ENCODE measurements around the gene GALNT10. TPM values are rescaled to one million over a fixed set of nuclear protein-coding genes. Genes with fewer than 3 reads are reported as not detected.
A peak's percentile ranks its signal among the peaks of the same experiment; 100 is the strongest.

GALNT10 gene
- polyA plus RNA-seq, 1 donor (not counting 4 experiments of a cell fraction or from before 2014, with no cell fraction given) = 17.9 TPM

DNA sequence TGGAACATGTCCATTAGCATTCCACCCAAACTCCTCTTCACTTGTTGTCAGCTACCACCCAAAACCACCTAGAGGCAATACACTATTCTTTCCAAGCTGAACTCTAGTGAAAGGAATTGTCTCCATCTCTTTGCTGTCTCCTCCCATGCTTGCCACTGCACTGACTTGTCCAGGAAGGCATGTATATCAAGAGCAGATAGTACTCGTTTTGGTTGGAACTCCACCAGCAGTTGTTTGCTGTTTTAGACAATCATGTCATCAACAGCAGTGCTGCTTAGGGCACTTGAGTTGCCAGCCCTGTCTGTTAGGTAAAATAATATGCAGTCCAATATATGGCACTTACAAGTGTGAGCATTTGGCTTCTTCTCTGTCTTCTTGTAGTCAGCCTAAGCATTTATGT is 175.3 kb downstream of the GALNT10 start:
- H3K4me1 ChIP-seq (ENCODE audit: control insufficient read depth, extremely low read depth, insufficient read depth, low read length) = peaks cover 56% of the 10 kb centered on the region
- dilution Hi-C loops (cut with MboI; ENCODE audit: extremely low pct_ligation_motif_present, low sequenced_read_pairs) = no loop called here
- H3K79me2 ChIP-seq (ENCODE audit: control insufficient read depth, insufficient read depth, low read length) = no peaks in the 10 kb centered on the region
- H3K27me3 ChIP-seq (ENCODE audit: control insufficient read depth, extremely low read depth, insufficient read depth, low read length) = no peaks in the 10 kb centered on the region
- no peak overlapping the region for H3K9ac ChIP-seq (ENCODE audit: control insufficient read depth, extremely low read depth, insufficient read depth, low read length)
- no peak overlapping the region for H3K4me3 ChIP-seq (ENCODE audit: control insufficient read depth in 2 of 3, extremely low read depth in 1 of 3, insufficient read depth in 2 of 3, low read depth in 1 of 3, low read length in 3 of 3)
- H3K9me1 ChIP-seq (ENCODE audit: control insufficient read depth, extremely low read depth, insufficient read depth, low read length) = no peaks in the 10 kb centered on the region
- H3K27ac ChIP-seq (ENCODE audit: control insufficient read depth, insufficient read depth, low read length) = no peak overlapping the region
- DNase-seq (ENCODE audit: low read depth, low spot score) (no peak), FAIRE-seq (peak; percentile 65)
- peak overlapping the region; percentile 20 for H3K4me2 ChIP-seq (ENCODE audit: control insufficient read depth, extremely low read depth, insufficient read depth, low read depth, low read length)
- no peak overlapping the region for H2AFZ ChIP-seq (ENCODE audit: control insufficient read depth, low read length)
- H3K36me3 ChIP-seq (ENCODE audit: control insufficient read depth in 2 of 2, extremely low read depth in 1 of 2, insufficient read depth in 2 of 2, low read length in 2 of 2) = no peaks in the 10 kb centered on the region
- no peak for TF ChIP-seq EZH2 (IDR thresholded peaks at IDR 0.05; ENCODE audit: low read length)
- TF ChIP-seq, protein P1, sequence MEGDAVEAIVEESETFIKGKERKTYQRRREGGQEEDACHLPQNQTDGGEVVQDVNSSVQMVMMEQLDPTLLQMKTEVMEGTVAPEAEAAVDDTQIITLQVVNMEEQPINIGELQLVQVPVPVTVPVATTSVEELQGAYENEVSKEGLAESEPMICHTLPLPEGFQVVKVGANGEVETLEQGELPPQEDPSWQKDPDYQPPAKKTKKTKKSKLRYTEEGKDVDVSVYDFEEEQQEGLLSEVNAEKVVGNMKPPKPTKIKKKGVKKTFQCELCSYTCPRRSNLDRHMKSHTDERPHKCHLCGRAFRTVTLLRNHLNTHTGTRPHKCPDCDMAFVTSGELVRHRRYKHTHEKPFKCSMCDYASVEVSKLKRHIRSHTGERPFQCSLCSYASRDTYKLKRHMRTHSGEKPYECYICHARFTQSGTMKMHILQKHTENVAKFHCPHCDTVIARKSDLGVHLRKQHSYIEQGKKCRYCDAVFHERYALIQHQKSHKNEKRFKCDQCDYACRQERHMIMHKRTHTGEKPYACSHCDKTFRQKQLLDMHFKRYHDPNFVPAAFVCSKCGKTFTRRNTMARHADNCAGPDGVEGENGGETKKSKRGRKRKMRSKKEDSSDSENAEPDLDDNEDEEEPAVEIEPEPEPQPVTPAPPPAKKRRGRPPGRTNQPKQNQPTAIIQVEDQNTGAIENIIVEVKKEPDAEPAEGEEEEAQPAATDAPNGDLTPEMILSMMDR (optimal IDR thresholded peaks at IDR 0.05 in 1 of 3, IDR thresholded peaks at IDR 0.05 in 1 of 3, conservative IDR thresholded peaks at IDR 0.05 in 1 of 3; ENCODE audit: extremely low read depth in 1 of 3, insufficient read depth in 2 of 3, low read length in 3 of 3) = no peak
- no peaks in the 10 kb centered on the region for H4K20me1 ChIP-seq (ENCODE audit: control insufficient read depth, extremely low read depth, insufficient read depth, low read length)
- H3K9me3 ChIP-seq (ENCODE audit: control insufficient read depth, low read depth, low read length) = no peaks in the 10 kb centered on the region

DNA sequence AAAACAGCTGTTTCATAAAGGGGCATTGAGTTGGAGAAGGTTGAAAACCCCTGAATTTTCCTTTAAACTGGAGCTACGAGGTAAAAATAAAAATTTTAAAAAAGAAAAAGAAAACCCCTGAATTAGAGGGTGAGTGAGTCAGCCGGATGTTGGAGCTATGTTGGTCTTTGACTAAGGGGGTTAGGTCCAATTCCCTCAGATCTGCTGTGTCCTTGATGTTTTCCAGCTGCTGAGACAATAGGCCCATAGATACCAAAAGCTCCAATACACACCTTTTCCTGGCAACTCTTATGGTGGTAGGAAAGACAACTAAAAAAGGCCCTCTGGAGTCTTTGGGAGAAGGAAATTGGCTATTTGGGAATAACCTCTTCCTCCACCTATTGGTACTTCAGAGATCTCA is 175.8 kb downstream of the GALNT10 start:
- Histone ChIP-seq H3K36me3 (ENCODE audit: control insufficient read depth in 2 of 2, extremely low read depth in 1 of 2, insufficient read depth in 2 of 2, low read length in 2 of 2) (no peaks in the 10 kb centered on the region), H3K27me3 (ENCODE audit: control insufficient read depth, extremely low read depth, insufficient read depth, low read length) (no peaks in the 10 kb centered on the region), H4K20me1 (ENCODE audit: control insufficient read depth, extremely low read depth, insufficient read depth, low read length) (no peaks in the 10 kb centered on the region), H3K9me3 (ENCODE audit: control insufficient read depth, low read depth, low read length) (no peaks in the 10 kb centered on the region), H3K9me1 (ENCODE audit: control insufficient read depth, extremely low read depth, insufficient read depth, low read length) (no peaks in the 10 kb centered on the region), H2AFZ (ENCODE audit: control insufficient read depth, low read length) (no peak overlapping the region), H3K27ac (ENCODE audit: control insufficient read depth, insufficient read depth, low read length) (peak overlapping the region; percentile 58), H3K4me2 (ENCODE audit: control insufficient read depth, extremely low read depth, insufficient read depth, low read depth, low read length) (peak overlapping the region; percentile 1), H3K4me1 (ENCODE audit: control insufficient read depth, extremely low read depth, insufficient read depth, low read length) (peaks cover 57% of the 10 kb centered on the region), H3K79me2 (ENCODE audit: control insufficient read depth, insufficient read depth, low read length) (no peaks in the 10 kb centered on the region), H3K9ac (ENCODE audit: control insufficient read depth, extremely low read depth, insufficient read depth, low read length) (no peak overlapping the region), H3K4me3 (ENCODE audit: control insufficient read depth in 2 of 3, extremely low read depth in 1 of 3, insufficient read depth in 2 of 3, low read depth in 1 of 3, low read length in 3 of 3) (no peak overlapping the region)
- DNase-seq (ENCODE audit: low read depth, low spot score) (no peak), FAIRE-seq (no peak)
- dilution Hi-C loops (cut with MboI; ENCODE audit: extremely low pct_ligation_motif_present, low sequenced_read_pairs) = no loop called here
- TF ChIP-seq EZH2 (IDR thresholded peaks at IDR 0.05; ENCODE audit: low read length) = no peak
- TF ChIP-seq, protein P1 (optimal IDR thresholded peaks at IDR 0.05 in 1 of 3, IDR thresholded peaks at IDR 0.05 in 1 of 3, conservative IDR thresholded peaks at IDR 0.05 in 1 of 3; ENCODE audit: extremely low read depth in 1 of 3, insufficient read depth in 2 of 3, low read length in 3 of 3) = no peak

Data from keratinocyte (primary cell).